Uterus (tissue), 4 donors: ENCODE data around the gene ZNF26. TPM values are rescaled to one million over a fixed set of nuclear protein-coding genes. Genes with fewer than 3 reads are reported as not detected.
A peak's percentile ranks its signal among the peaks of the same experiment; 100 is the strongest.
"Not testable (repeated sequence)": the region's sequence is repeated elsewhere in the genome, so short reads cannot be mapped to it uniquely, and the experiment has no call there.

Source experiments
- DNase-seq, 2 donors: peaks; one replicate each; pipeline ENCODE4 v3.0.0-alpha.2; 2019 to 2020
- H3K27ac ChIP-seq, 2 donors: fragments of 200-600 bp; sonication (generic); 1 replicate in 1 of 2; 2 replicates in 1 of 2; pipeline ENCODE4 v1.5.1; 2016 to 2018
- H3K27me3 ChIP-seq, 2 donors: fragments of 200-600 bp; sonication (generic); one replicate each; pipeline ENCODE4 v1.5.1; 2018 to 2019; ENCODE audit warnings: control low read depth in 1 of 2
- H3K36me3 ChIP-seq, 2 donors: fragments of 200-600 bp; sonication (generic); one replicate each; pipeline ENCODE4 v1.5.1; 2019; ENCODE audit warnings: control low read depth in 1 of 2
- H3K4me1 ChIP-seq, 2 donors: fragments of 200-600 bp; sonication (generic); one replicate each; pipeline ENCODE4 v1.5.1; 2018 to 2019; ENCODE audit warnings: control low read depth in 1 of 2
- H3K4me3 ChIP-seq, 2 donors: fragments of 200-600 bp; sonication (generic); 1 replicate in 1 of 2; 2 replicates in 1 of 2; pipeline ENCODE4 v1.5.1; 2018 to 2019; ENCODE audit warnings: mild to moderate bottlenecking in 1 of 2
- H3K9me3 ChIP-seq, 2 donors: fragments of 200-600 bp; sonication (generic); one replicate each; pipeline ENCODE4 v1.5.1; 2019; ENCODE audit warnings: control low read depth in 1 of 2
- POLR2A ChIP-seq, 2 donors: fragments of 450-650 bp; IDR thresholded peaks; one replicate each; pipeline ENCODE4 v1.6.1; 2016; ENCODE audit warnings: antibody characterized with exemption in 2 of 2, mild to moderate bottlenecking in 1 of 2, moderate library complexity in 1 of 2
- intact Hi-C: fragments of 100-400 bp; cut with DNase I; formaldehyde crosslinking; loops from one replicate; pipeline ENCODE4 v1.15.1; 2023; ENCODE audit warnings: low total_unique reads
- total RNA-seq, 4 donors: library from RNA; depleted of rRNA in 3 of 4; stranded (reverse); fragments of >200 nt in 3 of 4; gene quantifications; one replicate each; pipeline versions ENCODE4 v1.1.0 to v1.2.4, GENCODE V29; 2014 to 2023
- TF ChIP-seq, protein P1 (sequence below), 4 experiments: fragments of 200-600 bp in 2 of 4; fragments of 450-650 bp in 2 of 4; sonication (generic) in 2 of 4; IDR thresholded peaks; one replicate each; pipeline ENCODE4 v1.5.1; 2016 to 2019; ENCODE audit warnings: antibody characterized with exemption in 4 of 4, mild to moderate bottlenecking in 2 of 4, moderate library complexity in 1 of 4
- donor health status: DM: yes; HTN: yes; CAD: no.

The ZNF26 gene
- total RNA-seq, 4 donors from 2014 or later: 7.2 to 38.7 (median 17.7) TPM

DNA sequence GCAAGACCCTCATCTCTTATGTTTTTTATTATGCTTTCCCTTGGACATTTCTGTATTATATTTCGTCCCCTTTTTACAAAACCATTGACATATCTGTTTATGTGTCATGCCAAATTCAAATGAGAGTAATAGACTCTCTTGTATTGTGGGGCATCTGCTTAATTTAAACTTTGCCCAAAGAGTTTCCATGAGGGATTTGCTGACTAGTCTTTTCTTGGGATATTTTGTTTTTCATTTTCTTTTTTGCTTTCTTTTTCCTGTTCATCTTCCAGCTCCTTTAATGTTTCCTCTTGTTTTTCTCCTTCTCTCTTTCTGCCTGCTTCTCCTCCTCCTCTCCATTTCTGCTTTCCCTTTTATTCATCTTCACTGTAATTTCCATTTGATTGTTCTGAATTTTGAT, 13.8 kb upstream of the ZNF26 start:
- H3K9me3 ChIP-seq: peaks cover 0 to 12% of the 10 kb centered on the region in 2 donors
- intact Hi-C loops: no loop called here
- no peaks in the 10 kb centered on the region for H3K27me3 ChIP-seq
- H3K36me3 ChIP-seq: no peaks in the 10 kb centered on the region
- no peak overlapping the region for H3K4me3 ChIP-seq
- no peak for DNase-seq
- H3K27ac ChIP-seq: no peak overlapping the region
- TF ChIP-seq POLR2A (IDR thresholded peaks at IDR 0.05): no peak
- TF ChIP-seq, protein P1, sequence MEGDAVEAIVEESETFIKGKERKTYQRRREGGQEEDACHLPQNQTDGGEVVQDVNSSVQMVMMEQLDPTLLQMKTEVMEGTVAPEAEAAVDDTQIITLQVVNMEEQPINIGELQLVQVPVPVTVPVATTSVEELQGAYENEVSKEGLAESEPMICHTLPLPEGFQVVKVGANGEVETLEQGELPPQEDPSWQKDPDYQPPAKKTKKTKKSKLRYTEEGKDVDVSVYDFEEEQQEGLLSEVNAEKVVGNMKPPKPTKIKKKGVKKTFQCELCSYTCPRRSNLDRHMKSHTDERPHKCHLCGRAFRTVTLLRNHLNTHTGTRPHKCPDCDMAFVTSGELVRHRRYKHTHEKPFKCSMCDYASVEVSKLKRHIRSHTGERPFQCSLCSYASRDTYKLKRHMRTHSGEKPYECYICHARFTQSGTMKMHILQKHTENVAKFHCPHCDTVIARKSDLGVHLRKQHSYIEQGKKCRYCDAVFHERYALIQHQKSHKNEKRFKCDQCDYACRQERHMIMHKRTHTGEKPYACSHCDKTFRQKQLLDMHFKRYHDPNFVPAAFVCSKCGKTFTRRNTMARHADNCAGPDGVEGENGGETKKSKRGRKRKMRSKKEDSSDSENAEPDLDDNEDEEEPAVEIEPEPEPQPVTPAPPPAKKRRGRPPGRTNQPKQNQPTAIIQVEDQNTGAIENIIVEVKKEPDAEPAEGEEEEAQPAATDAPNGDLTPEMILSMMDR (IDR thresholded peaks at IDR 0.05): no peak
- no peaks in the 10 kb centered on the region for H3K4me1 ChIP-seq

- H3K27ac ChIP-seq, intact Hi-C loops, H3K9me3 ChIP-seq, H3K4me1 ChIP-seq, H3K27me3 ChIP-seq, H3K36me3 ChIP-seq, H3K4me3 ChIP-seq, DNase-seq: not testable (repeated sequence)
These were observed 9.3 kb upstream of the ZNF26 start for GRCh38 chr12:132976870-132977269.

GRCh38 chr12:132986885-132987225, 688 bp downstream of the ZNF26 start:
- Histone ChIP-seq H3K27ac (peak overlapping the region; percentile 72 to 85), H3K27me3 (no peaks in the 10 kb centered on the region), H3K4me3 (peak overlapping the region; percentile 68 to 90), H3K9me3 (peaks cover 0 to 34% of the 10 kb centered on the region in 2 donors), H3K4me1 (no peaks in the 10 kb centered on the region), H3K36me3 (no peaks in the 10 kb centered on the region)
- TF ChIP-seq POLR2A (IDR thresholded peaks at IDR 0.05): no peak
- TF ChIP-seq, protein P1 (IDR thresholded peaks at IDR 0.05): no peak
- no peak for DNase-seq
- intact Hi-C loops: loop anchor here (10.0 kb wide), 1 partner anchor 48 kb away; the partner anchor contains the start of gene ZNF84

GRCh38 chr12:132998741-132999140, 12.6 kb downstream of the ZNF26 start:
- Histone ChIP-seq H3K9me3 (peaks cover 0 to 91% of the 10 kb centered on the region in 2 donors), H3K36me3 (no peaks in the 10 kb centered on the region), H3K27me3 (no peaks in the 10 kb centered on the region)

DNA sequence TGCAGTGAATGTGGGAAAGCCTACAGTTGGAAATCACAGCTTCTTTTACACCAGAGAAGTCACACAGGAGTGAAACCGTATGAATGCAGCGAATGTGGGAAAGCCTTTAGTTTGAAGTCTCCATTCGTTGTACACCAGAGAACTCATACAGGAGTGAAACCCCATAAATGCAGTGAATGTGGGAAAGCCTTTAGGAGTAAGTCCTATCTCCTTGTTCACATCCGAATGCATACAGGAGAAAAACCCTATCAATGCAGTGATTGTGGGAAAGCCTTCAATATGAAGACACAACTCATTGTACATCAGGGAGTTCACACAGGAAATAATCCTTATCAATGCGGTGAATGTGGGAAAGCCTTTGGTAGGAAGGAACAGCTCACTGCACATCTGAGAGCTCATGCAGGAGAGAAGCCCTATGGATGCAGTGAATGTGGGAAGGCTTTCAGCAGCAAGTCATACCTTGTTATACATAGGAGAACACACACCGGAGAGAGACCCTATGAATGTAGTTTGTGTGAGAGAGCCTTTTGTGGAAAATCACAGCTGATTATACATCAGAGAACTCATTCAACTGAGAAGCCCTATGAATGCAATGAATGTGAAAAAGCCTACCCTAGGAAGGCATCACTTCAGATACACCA, 24.6 kb downstream of the ZNF26 start:
- intact Hi-C loops: no loop called here
- Histone ChIP-seq H3K36me3 (peaks cover 0 to 2% of the 10 kb centered on the region in 2 donors), H3K4me3 (no peak overlapping the region), H3K4me1 (no peaks in the 10 kb centered on the region), H3K27ac (no peak overlapping the region), H3K27me3 (no peaks in the 10 kb centered on the region), H3K9me3 (peaks cover 0 to 81% of the 10 kb centered on the region in 2 donors)
- no peak for TF ChIP-seq POLR2A (IDR thresholded peaks at IDR 0.05)
- TF ChIP-seq, protein P1 (IDR thresholded peaks at IDR 0.05): no peak
- no peak for DNase-seq

More at GRCh38 chr12:132998741-132999140, 12.6 kb downstream of the ZNF26 start:
- TF ChIP-seq POLR2A (IDR thresholded peaks at IDR 0.05): no peak
- TF ChIP-seq, protein P1 (IDR thresholded peaks at IDR 0.05): no peak
- intact Hi-C loops: no loop called here
- Histone ChIP-seq H3K4me3 (no peak overlapping the region), H3K27ac (no peak overlapping the region), H3K4me1 (no peaks in the 10 kb centered on the region)
- no peak for DNase-seq
